ENCODE data around the gene FICD.
A peak's percentile ranks its signal among the peaks of the same experiment; 100 is the strongest.

Gene FICD

GRCh38 chr12:108502922-108503321 is 12.2 kb upstream of the FICD start:
- no peak for DNase-seq (ENCODE audit: low read depth, low spot score)

- no peak for DNase-seq (ENCODE audit: low read depth, low spot score)
Measured at GRCh38 chr12:108505129-108505528, 9.9 kb upstream of the FICD start.

- DNase-seq (ENCODE audit: low read depth, low spot score): no peak
Measured at GRCh38 chr12:108507971-108508642, 7.0 kb upstream of the FICD start.

GRCh38 chr12:108509806-108510205 is 5.3 kb upstream of the FICD start:
- no peak for DNase-seq (ENCODE audit: low read depth, low spot score)

- no peak for DNase-seq (ENCODE audit: low read depth, low spot score)
Measured at GRCh38 chr12:108510836-108511235, 4.2 kb upstream of the FICD start.

- peak; percentile 83 for DNase-seq (ENCODE audit: low read depth, low spot score)
Measured at GRCh38 chr12:108511633-108512540, 3.2 kb upstream of the FICD start.

GRCh38 chr12:108514468-108514972 is 557 bp upstream of the FICD start:
- DNase-seq (ENCODE audit: low read depth, low spot score): no peak

- no peak for DNase-seq (ENCODE audit: low read depth, low spot score)
Measured at GRCh38 chr12:108515916-108516315, 839 bp downstream of the FICD start.

- DNase-seq (ENCODE audit: low read depth, low spot score): peak; percentile 21
Measured at GRCh38 chr12:108516511-108517275, 1.6 kb downstream of the FICD start.

- DNase-seq (ENCODE audit: low read depth, low spot score): no peak
Measured at GRCh38 chr12:108517288-108518100, 2.4 kb downstream of the FICD start.

GRCh38 chr12:108518101-108518715 is 3.1 kb downstream of the FICD start:
- DNase-seq (ENCODE audit: low read depth, low spot score): no peak

GRCh38 chr12:108518716-108519496 is 3.8 kb downstream of the FICD start:
- no peak for DNase-seq (ENCODE audit: low read depth, low spot score)

- DNase-seq (ENCODE audit: low read depth, low spot score): no peak
Measured at GRCh38 chr12:108519558-108519957, 4.5 kb downstream of the FICD start.

GRCh38 chr12:108523365-108523764 is 8.3 kb downstream of the FICD start:
- DNase-seq (ENCODE audit: low read depth, low spot score): no peak

GRCh38 chr12:108525681-108526080 is 10.6 kb downstream of the FICD start:
- DNase-seq (ENCODE audit: low read depth, low spot score): peak; percentile 54

GRCh38 chr12:108526482-108527165 is 11.5 kb downstream of the FICD start:
- DNase-seq (ENCODE audit: low read depth, low spot score): peak; percentile 69

- DNase-seq (ENCODE audit: low read depth, low spot score): no peak
Measured at GRCh38 chr12:108527166-108527496, 12.1 kb downstream of the FICD start.

GRCh38 chr12:108530161-108530560 is 15.1 kb downstream of the FICD start:
- DNase-seq (ENCODE audit: low read depth, low spot score): no peak

All from astrocyte of the hippocampus (primary cell).